NCI-H524 (cell line): ENCODE results near the gene ACE2.
"Not testable (repeated sequence)": the region's sequence is repeated elsewhere in the genome, so short reads cannot be mapped to it uniquely, and the experiment has no call there.

Experiments
- DNase-seq, 2 experiments: peaks; one replicate each; lab custom pipeline; 2025; lab: John Stamatoyannopoulos, UW

ACE2 gene

GRCh38 chrX:15600745-15601144 lies at the start of gene ACE2:
TSS of gene ACE2 (minus strand) at chrX:15600960. CDS start at chrX:15600911, 49 bp downstream.
- DNase-seq = no peak

GRCh38 chrX:15647510-15647909 lies 46.8 kb upstream of the ACE2 start:
- not testable (repeated sequence) for DNase-seq

GRCh38 chrX:15646543-15646942 lies 45.8 kb upstream of the ACE2 start:
- DNase-seq = no peak

- DNase-seq = no peak
These were observed 45.3 kb upstream of the ACE2 start for GRCh38 chrX:15646031-15646430.

GRCh38 chrX:15645266-15645665 lies 44.5 kb upstream of the ACE2 start:
- no peak for DNase-seq

- no peak for DNase-seq
These were observed 43.8 kb upstream of the ACE2 start for GRCh38 chrX:15644560-15644872.

- no peak for DNase-seq
These were observed 43.2 kb upstream of the ACE2 start for GRCh38 chrX:15643786-15644559.

- no peak for DNase-seq
These were observed 30.9 kb upstream of the ACE2 start for GRCh38 chrX:15631637-15632036.

GRCh38 chrX:15623054-15623453 lies 22.3 kb upstream of the ACE2 start:
- no peak for DNase-seq

- no peak for DNase-seq
These were observed 18.4 kb upstream of the ACE2 start for GRCh38 chrX:15619053-15619755.

GRCh38 chrX:15617111-15617510 lies 16.4 kb upstream of the ACE2 start:
- DNase-seq = no peak

- DNase-seq = no peak
These were observed 15.8 kb upstream of the ACE2 start for GRCh38 chrX:15616531-15616930.

GRCh38 chrX:15607067-15607466 lies 6.3 kb upstream of the ACE2 start:
- no peak for DNase-seq

- DNase-seq = no peak
These were observed 5.4 kb upstream of the ACE2 start for GRCh38 chrX:15606136-15606535.

GRCh38 chrX:15605226-15605625 lies 4.5 kb upstream of the ACE2 start:
- no peak for DNase-seq

- DNase-seq = no peak
These were observed 2.0 kb upstream of the ACE2 start for GRCh38 chrX:15602761-15603160.

GRCh38 chrX:15601932-15602331 lies 1.2 kb upstream of the ACE2 start:
- DNase-seq = no peak

- DNase-seq = no peak
These were observed 711 bp downstream of the ACE2 start for GRCh38 chrX:15600049-15600448.

- DNase-seq = no peak
These were observed 1.3 kb downstream of the ACE2 start for GRCh38 chrX:15599461-15599860.

GRCh38 chrX:15598026-15598425 lies 2.7 kb downstream of the ACE2 start:
- DNase-seq = no peak

GRCh38 chrX:15594371-15594770 lies 6.4 kb downstream of the ACE2 start:
- DNase-seq = no peak

- DNase-seq = no peak
These were observed 20.7 kb downstream of the ACE2 start for GRCh38 chrX:15579778-15580747.

- no peak for DNase-seq
These were observed 24.7 kb downstream of the ACE2 start for GRCh38 chrX:15576019-15576418.
